Bronchial epithelial cell (primary cell): ENCODE data around the gene CCDC82. TPM values are rescaled to one million over a fixed set of nuclear protein-coding genes. Genes with fewer than 3 reads are reported as not detected.
A peak's percentile ranks its signal among the peaks of the same experiment; 100 is the strongest.

Experiments used
- DNase-seq: peaks from one replicate; pipeline ENCODE4 v3.0.0-alpha.2; 2010; ENCODE audit warnings: low read depth
- FAIRE-seq: peaks from 2 replicates; lab custom pipeline; 2011; peaks lifted over from hg19 to GRCh38; lab: Jason Lieb, UNC
- H3K27me3 ChIP-seq: 2 replicates; pipeline ENCODE4 v1.5.1; 2011; ENCODE audit warnings: low read length; ENCODE audit not compliant: control insufficient read depth, insufficient read depth
- H3K36me3 ChIP-seq: 2 replicates; pipeline ENCODE4 v1.5.1; 2011; ENCODE audit warnings: low read length; ENCODE audit not compliant: control insufficient read depth, insufficient read depth
- H3K4me3 ChIP-seq: 2 replicates; pipeline ENCODE4 v1.5.1; 2011; ENCODE audit warnings: mild to moderate bottlenecking, low read depth, low read length, control low read depth
- CTCF ChIP-seq: IDR thresholded peaks from 2 replicates; pipeline ENCODE4 v1.5.1; 2011; ENCODE audit warnings: mild to moderate bottlenecking, moderate library complexity, low read length, control low read depth, inconsistent platforms; ENCODE audit not compliant: insufficient read depth, severe bottlenecking
- total RNA-seq: library from RNA; depleted of rRNA; stranded (reverse); fragments of >200 nt; gene quantifications from 2 replicates; pipeline ENCODE4 v1.2.1, GENCODE V29; 2014

CCDC82 gene
- total RNA-seq, 1 donor from 2014 or later, result 8.2 TPM

GRCh38 chr11:96390488-96390792, 728 bp upstream of the CCDC82 start:
- no peak for DNase-seq
- H3K4me3 ChIP-seq, result peak overlapping the region; percentile 68
- TF ChIP-seq CTCF, result no peak
- no peaks in the 10 kb centered on the region for H3K27me3 ChIP-seq
- peaks cover 1% of the 10 kb centered on the region for H3K36me3 ChIP-seq
- no peak for FAIRE-seq

- peak overlapping the region; percentile 68 for H3K4me3 ChIP-seq
- peaks cover 1% of the 10 kb centered on the region for H3K36me3 ChIP-seq
- DNase-seq (peak; percentile 53), FAIRE-seq (no peak)
- TF ChIP-seq CTCF, result no peak
- H3K27me3 ChIP-seq, result no peaks in the 10 kb centered on the region
Observed at GRCh38 chr11:96388891-96389719, 607 bp downstream of the CCDC82 start.

GRCh38 chr11:96385187-96385586, 4.5 kb downstream of the CCDC82 start:
- Histone ChIP-seq H3K27me3 (no peaks in the 10 kb centered on the region), H3K36me3 (peaks cover 1% of the 10 kb centered on the region), H3K4me3 (no peak overlapping the region)
- FAIRE-seq (no peak), DNase-seq (no peak)
- TF ChIP-seq CTCF, result no peak

GRCh38 chr11:96384156-96384555, 5.6 kb downstream of the CCDC82 start:
- no peak for FAIRE-seq
- H3K36me3 ChIP-seq, result peaks cover 1% of the 10 kb centered on the region
- no peak for TF ChIP-seq CTCF

GRCh38 chr11:96376796-96377195, 12.9 kb downstream of the CCDC82 start:
- H3K36me3 ChIP-seq, result peaks cover 2% of the 10 kb centered on the region

More at GRCh38 chr11:96384156-96384555, 5.6 kb downstream of the CCDC82 start:
- Histone ChIP-seq H3K4me3 (no peak overlapping the region), H3K27me3 (no peaks in the 10 kb centered on the region)
- no peak for DNase-seq

More at GRCh38 chr11:96376796-96377195, 12.9 kb downstream of the CCDC82 start:
- Histone ChIP-seq H3K27me3 (no peaks in the 10 kb centered on the region), H3K4me3 (no peak overlapping the region)
- no peak for TF ChIP-seq CTCF
- DNase-seq (no peak), FAIRE-seq (no peak)
